K562 (cell line): ENCODE data around the gene ITPR2. TPM values are rescaled to one million over a fixed set of nuclear protein-coding genes. Genes with fewer than 3 reads are reported as not detected.
A peak's percentile ranks its signal among the peaks of the same experiment; 100 is the strongest.

Experiments used
- ATF6 ChIP-seq: sonication (generic); formaldehyde crosslinking; IDR thresholded peaks from 2 replicates; pipeline ENCODE4 v1.4.0; 2020; ENCODE audit warnings: mild to moderate bottlenecking, missing genetic modification reagents
- CSDE1 ChIP-seq, 2 experiments: fragments of 450-650 bp; IDR thresholded peaks; 2 replicates each; pipeline ENCODE4 v1.6.1; 2016; ENCODE audit warnings: mild to moderate bottlenecking in 1 of 2
- CTCFL ChIP-seq: IDR thresholded peaks from 2 replicates; pipeline ENCODE4 v1.6.1; 2011; ENCODE audit warnings: borderline replicate concordance, low read depth, mild to moderate bottlenecking, moderate library complexity, low read length; ENCODE audit not compliant: insufficient read depth, poor library complexity, severe bottlenecking
- ELK1 ChIP-seq: sonication (generic); formaldehyde crosslinking; IDR thresholded peaks from 2 replicates; pipeline ENCODE4 v1.8.1; 2022; ENCODE audit warnings: missing genetic modification reagents
- EZH2 ChIP-seq: IDR thresholded peaks from 2 replicates; pipeline ENCODE4 v1.6.1; 2012; ENCODE audit warnings: low read depth, mild to moderate bottlenecking, inconsistent platforms, low read length, borderline replicate concordance
- FOXJ3 ChIP-seq: sonication (generic); formaldehyde crosslinking; IDR thresholded peaks from 2 replicates; pipeline ENCODE4 v1.4.0; 2020; ENCODE audit warnings: mild to moderate bottlenecking, missing genetic modification reagents
- KHSRP ChIP-seq: fragments of 450-650 bp; IDR thresholded peaks from 2 replicates; pipeline ENCODE4 v1.6.1; 2017
- MEF2A ChIP-seq: IDR thresholded peaks from 2 replicates; pipeline ENCODE4 v1.6.1; 2011; ENCODE audit warnings: low read depth, mild to moderate bottlenecking, low read length, moderate library complexity; ENCODE audit not compliant: control insufficient read depth
- MTA1 ChIP-seq: fragments of 450-650 bp; IDR thresholded peaks from 2 replicates; pipeline ENCODE4 v1.6.1; 2017; ENCODE audit warnings: borderline replicate concordance
- NBN ChIP-seq: fragments of 450-650 bp; IDR thresholded peaks from 2 replicates; pipeline ENCODE4 v1.6.1; 2016; ENCODE audit warnings: low read depth, mild to moderate bottlenecking
- NFE2L1 ChIP-seq: fragments of 450-650 bp; IDR thresholded peaks from 2 replicates; pipeline ENCODE4 v1.6.1; 2016; ENCODE audit warnings: missing genetic modification characterization, low read depth, mild to moderate bottlenecking, missing compliant biosample characterization, moderate library complexity, borderline replicate concordance
- NFIC ChIP-seq: fragments of 450-650 bp; IDR thresholded peaks from 2 replicates; pipeline ENCODE4 v1.6.1; 2017; ENCODE audit warnings: mild to moderate bottlenecking, inconsistent platforms
- NFIX ChIP-seq: fragments of 250-450 bp; sonication (Bioruptor Pico); IDR thresholded peaks from 2 replicates; pipeline ENCODE4 v1.4.0; 2020; ENCODE audit warnings: low read depth, mild to moderate bottlenecking, moderate library complexity
- PURB ChIP-seq: sonication (generic); formaldehyde crosslinking; IDR thresholded peaks from 2 replicates; pipeline ENCODE4 v1.9.0; 2021; ENCODE audit warnings: low read depth, mild to moderate bottlenecking, missing genetic modification reagents
- RBM15 ChIP-seq: fragments of 200-400 bp; formaldehyde crosslinking; IDR thresholded peaks from 2 replicates; pipeline ENCODE4 v1.6.1; 2018; ENCODE audit warnings: mild to moderate bottlenecking, low read length, moderate library complexity; ENCODE audit not compliant: insufficient read depth
- RBM17 ChIP-seq: fragments of 200-400 bp; formaldehyde crosslinking; IDR thresholded peaks from 2 replicates; pipeline ENCODE4 v1.6.1; 2017; ENCODE audit warnings: low read depth, mild to moderate bottlenecking, low read length, borderline replicate concordance
- SAP30 ChIP-seq: fragments of 200-600 bp; sonication (generic); IDR thresholded peaks from 2 replicates; pipeline ENCODE4 v1.6.1; 2012; ENCODE audit warnings: borderline replicate concordance, low read depth, mild to moderate bottlenecking, moderate library complexity, low read length, control low read depth, inconsistent platforms; ENCODE audit not compliant: insufficient read depth, poor library complexity, severe bottlenecking
- SIRT6 ChIP-seq: IDR thresholded peaks from one replicate; pipeline ENCODE4 v1.6.1; 2012; ENCODE audit warnings: low read depth, mild to moderate bottlenecking, control low read depth, inconsistent platforms, low read length, moderate library complexity
- TCF3 ChIP-seq: sonication (generic); formaldehyde crosslinking; IDR thresholded peaks from 2 replicates; pipeline ENCODE4 v1.4.0; 2020; ENCODE audit warnings: mild to moderate bottlenecking, missing genetic modification reagents
- ZBTB17 ChIP-seq: fragments of 450-650 bp; formaldehyde crosslinking; IDR thresholded peaks from 2 replicates; pipeline ENCODE4 v1.4.0; 2020; ENCODE audit warnings: mild to moderate bottlenecking
- ZNF217 ChIP-seq: sonication (generic); formaldehyde crosslinking; IDR thresholded peaks from 2 replicates; pipeline ENCODE4 v1.8.0; 2022; ENCODE audit warnings: mild to moderate bottlenecking, missing genetic modification reagents
- polyA plus RNA-seq, 8 experiments: library from polyadenylated mRNA; depleted of rRNA in 4 of 8; stranded (reverse) in 5 of 8; unstranded in 3 of 8; fragments of >200 nt; fragmentation: Nextera tagmentation in 2 of 8; fragmentation: Illumina TruSeq in 1 of 8; extraction: Ambion mirVana in 2 of 8; extraction: Trizol in 1 of 8; gene quantifications; 2 replicates each; pipeline versions ENCODE4 v1.2.1 to v1.2.3, GENCODE V29; 2011 to 2014; ENCODE audit warnings: inconsistent platforms in 1 of 8, missing spikeins in 1 of 8
- total RNA-seq, 7 experiments: library from RNA; depleted of rRNA in 6 of 7; stranded (reverse); fragments of >200 nt in 6 of 7; fragmentation: Illumina TruSeq in 2 of 7; extraction: Trizol in 2 of 7; gene quantifications; 2 replicates each; pipeline versions ENCODE4 v1.2.1 to v1.2.3, GENCODE V29; 2011 to 2021; ENCODE audit warnings: low replicate concordance in 1 of 7
- TF ChIP-seq, protein P1 (sequence below): fragments of 250-450 bp; sonication (Bioruptor Pico); IDR thresholded peaks from 2 replicates; pipeline ENCODE4 v1.4.0; 2020; ENCODE audit warnings: borderline replicate concordance

ITPR2 gene
- total and polyA plus RNA-seq, 9 of the 15 experiments (the other 6 are each of a cell fraction or from before 2014, with no cell fraction given) = 0.21 to 3.3 (median 0.95) TPM

- TF ChIP-seq, protein P1, sequence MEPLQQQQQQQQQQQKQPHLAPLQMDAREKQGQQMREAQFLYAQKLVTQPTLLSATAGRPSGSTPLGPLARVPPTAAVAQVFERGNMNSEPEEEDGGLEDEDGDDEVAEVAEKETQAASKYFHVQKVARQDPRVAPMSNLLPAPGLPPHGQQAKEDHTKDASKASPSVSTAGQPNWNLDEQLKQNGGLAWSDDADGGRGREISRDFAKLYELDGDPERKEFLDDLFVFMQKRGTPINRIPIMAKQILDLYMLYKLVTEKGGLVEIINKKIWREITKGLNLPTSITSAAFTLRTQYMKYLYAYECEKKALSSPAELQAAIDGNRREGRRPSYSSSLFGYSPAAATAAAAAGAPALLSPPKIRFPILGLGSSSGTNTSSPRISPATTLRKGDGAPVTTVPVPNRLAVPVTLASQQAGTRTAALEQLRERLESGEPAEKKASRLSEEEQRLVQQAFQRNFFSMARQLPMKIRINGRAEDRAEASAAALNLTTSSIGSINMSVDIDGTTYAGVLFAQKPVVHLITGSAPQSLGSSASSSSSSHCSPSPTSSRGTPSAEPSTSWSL = no peak
- TF ChIP-seq SIRT6 (no peak), MEF2A (no peak), NBN (0 out of 2 replicates have a peak, but pooled peaks have one; percentile 60), RBM15 (no peak), PURB (no peak), SAP30 (no peak), CSDE1 (IDR thresholded peaks at IDR 0.05) (no peak), KHSRP (no peak), FOXJ3 (CRISPR knock-in tag) (no peak), CTCFL (no peak), ZBTB17 (CRISPR knock-in tag) (no peak; the same call in 1 of the 2 replicates), TCF3 (CRISPR knock-in tag) (0 out of 2 replicates have a peak, but pooled peaks have one; percentile 26), MTA1 (no peak), NFIX (CRISPR knock-in tag) (no peak), RBM17 (no peak), ELK1 (no peak), ATF6 (no peak), EZH2 (no peak), NFIC (no peak), NFE2L1 (tag) (peak; percentile 64), ZNF217 (CRISPR knock-in tag) (no peak)
Measured at GRCh38 chr12:26691234-26691970, 141.6 kb downstream of the ITPR2 start (continued).
